ENCODE results near the gene MAP4. TPM values are rescaled to one million over a fixed set of nuclear protein-coding genes. Genes with fewer than 3 reads are reported as not detected.

The MAP4 gene
- total RNA-seq, 2 experiments from 2014 or later, result 75.9 to 78.2 TPM

DNA sequence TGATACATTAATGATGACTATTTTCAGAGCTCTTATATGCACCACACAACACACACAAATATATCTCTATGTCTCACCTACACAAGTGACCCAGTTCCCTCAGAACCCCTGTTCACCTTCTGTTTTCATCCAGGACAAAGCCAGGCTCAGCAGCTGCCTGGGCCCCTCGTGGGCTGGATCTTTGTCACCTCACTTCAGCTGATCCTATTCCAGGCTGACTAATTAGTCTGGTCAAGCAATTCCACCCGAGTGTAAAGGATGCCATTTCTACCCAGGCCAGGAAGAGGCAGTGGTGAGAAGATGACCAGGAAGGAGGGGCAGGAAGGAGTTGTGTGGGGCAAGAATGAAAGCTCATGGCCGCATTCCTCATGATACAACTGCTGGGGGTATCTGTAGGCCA lies 151.0 kb downstream of the MAP4 start:
- CTCF ChIA-PET, result interaction anchor here (0.6 to 0.9 kb wide), 2 partner anchors 286 to 287 kb away, joined by 3 read pairs; no protein-coding TSS in a partner anchor
- H3K27ac Mint-ChIP-seq, result no peak overlapping the region
- H3K9me3 Mint-ChIP-seq, result no peaks in the 10 kb centered on the region
- peaks cover 7% of the 10 kb centered on the region for H3K36me3 Mint-ChIP-seq (ENCODE audit: low read depth)
- no peaks in the 10 kb centered on the region for H3K27me3 Mint-ChIP-seq (ENCODE audit: low read depth)
- no peak overlapping the region for H3K4me3 Mint-ChIP-seq
- no peak for DNase-seq
- intact Hi-C loops (cut with micrococcal nuclease), result no loop called here
- no peaks in the 10 kb centered on the region for H3K4me1 Mint-ChIP-seq (ENCODE audit: low read depth)

DNA sequence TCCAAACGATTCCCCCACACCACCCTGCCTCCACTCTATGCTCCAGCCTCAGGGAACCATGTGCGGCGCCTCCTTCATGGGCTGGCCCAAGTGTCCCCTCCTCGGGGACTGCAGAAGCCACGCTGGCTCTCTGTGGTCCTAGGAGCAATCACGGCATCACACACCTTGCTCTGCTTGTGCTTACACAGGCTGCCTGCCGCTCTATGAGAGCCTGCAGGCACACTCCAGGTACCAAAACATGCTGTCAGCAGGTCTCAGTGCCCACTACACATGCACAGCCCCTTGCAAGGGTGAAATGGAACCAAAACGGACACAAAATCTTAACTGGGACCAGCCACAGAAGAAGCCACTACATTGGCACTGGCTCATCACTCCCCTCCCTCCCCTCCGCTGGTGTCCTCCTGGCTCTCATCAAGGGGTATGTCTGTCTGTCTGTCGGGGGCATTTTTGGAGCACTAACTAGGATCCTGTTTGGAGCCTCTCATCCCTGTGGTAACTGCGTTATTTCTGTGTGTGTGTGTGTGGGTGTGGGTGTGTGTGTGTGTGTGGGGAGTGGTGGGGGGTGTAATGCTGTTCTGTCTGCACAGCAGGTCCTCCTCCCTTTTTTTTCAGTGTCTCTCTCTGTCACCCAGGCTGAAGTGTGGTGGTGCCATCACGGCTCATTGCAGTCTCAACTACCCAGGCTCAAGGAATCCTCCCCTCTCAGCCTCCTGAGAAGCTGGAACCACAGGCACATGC lies 152.7 kb downstream of the MAP4 start:
- CTCF ChIA-PET, result no interaction called here
- H3K27me3 Mint-ChIP-seq (ENCODE audit: low read depth), result no peaks in the 10 kb centered on the region
- no peaks in the 10 kb centered on the region for H3K9me3 Mint-ChIP-seq
- no peak overlapping the region for H3K27ac Mint-ChIP-seq
- intact Hi-C loops (cut with micrococcal nuclease), result no loop called here
- peaks cover 1% of the 10 kb centered on the region for H3K36me3 Mint-ChIP-seq (ENCODE audit: low read depth)
- DNase-seq, result no peak
- H3K4me1 Mint-ChIP-seq (ENCODE audit: low read depth), result no peaks in the 10 kb centered on the region
- H3K4me3 Mint-ChIP-seq, result no peak overlapping the region

DNA sequence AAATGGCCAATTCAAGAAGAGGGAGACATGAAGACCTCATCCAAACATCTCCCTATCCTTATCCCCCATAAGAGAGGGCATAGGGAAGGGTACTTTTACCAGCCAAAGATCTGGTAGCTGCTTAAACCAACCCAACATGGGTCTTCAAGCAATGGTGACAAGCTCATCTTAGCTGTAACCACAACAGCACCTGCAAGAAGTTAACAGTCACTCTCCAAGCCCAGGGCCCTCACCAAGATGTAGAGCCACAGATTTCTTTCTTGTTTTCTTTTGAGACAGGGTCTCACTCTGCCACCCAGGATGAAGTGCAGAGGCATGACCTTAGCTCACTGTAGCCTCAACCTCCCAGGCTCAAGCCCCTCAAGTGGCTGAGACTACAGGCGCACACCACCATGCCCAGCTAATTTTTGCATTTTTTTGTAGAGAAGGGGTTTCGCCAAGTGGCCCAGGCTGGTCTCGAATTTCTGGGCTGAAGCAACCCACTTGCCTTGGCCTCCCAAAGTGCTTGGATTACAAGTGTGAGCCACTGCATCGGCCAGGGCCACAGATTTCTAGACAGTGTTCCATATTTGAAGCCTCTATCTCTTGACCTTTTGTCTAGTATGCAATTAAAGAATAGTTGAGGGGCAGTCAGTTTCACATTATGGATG lies 156.1 kb downstream of the MAP4 start:
- Mint-ChIP-seq H3K4me3 (no peak overlapping the region), H3K27me3 (ENCODE audit: low read depth) (no peaks in the 10 kb centered on the region), H3K4me1 (ENCODE audit: low read depth) (no peaks in the 10 kb centered on the region), H3K36me3 (ENCODE audit: low read depth) (no peaks in the 10 kb centered on the region), H3K27ac (no peak overlapping the region), H3K9me3 (no peaks in the 10 kb centered on the region)
- no peak for DNase-seq
- intact Hi-C loops (cut with micrococcal nuclease), result no loop called here
- CTCF ChIA-PET, result interaction anchor here (1.1 to 1.8 kb wide), 2 partner anchors 9 to 130 kb away, joined by 3 to 5 read pairs; no protein-coding TSS in a partner anchor

DNA sequence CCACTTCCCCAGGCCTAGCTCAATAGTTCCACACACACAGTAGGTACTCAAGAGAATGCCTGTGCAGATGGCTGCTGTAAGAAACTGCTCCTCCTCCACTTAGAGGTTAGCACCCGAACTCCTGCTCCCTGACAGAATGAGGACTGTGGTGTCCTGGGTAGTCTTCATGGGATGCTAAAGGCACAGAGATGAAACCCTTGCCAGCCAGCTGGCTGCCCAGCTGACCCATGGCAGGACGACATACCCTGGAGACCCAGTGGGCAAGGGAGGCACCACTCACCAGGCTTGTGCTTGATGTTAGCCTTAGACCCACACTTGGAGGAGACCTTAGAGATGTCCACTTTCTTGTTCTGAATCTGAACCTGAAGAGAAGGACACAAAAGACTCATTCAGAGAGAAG lies 159.1 kb downstream of the MAP4 start:
- no peaks in the 10 kb centered on the region for H3K27me3 Mint-ChIP-seq (ENCODE audit: low read depth)
- H3K36me3 Mint-ChIP-seq (ENCODE audit: low read depth), result no peaks in the 10 kb centered on the region
- no peak for DNase-seq
- no peaks in the 10 kb centered on the region for H3K9me3 Mint-ChIP-seq
- no peak overlapping the region for H3K4me3 Mint-ChIP-seq
- CTCF ChIA-PET, result no interaction called here
- intact Hi-C loops (cut with micrococcal nuclease), result no loop called here
- no peaks in the 10 kb centered on the region for H3K4me1 Mint-ChIP-seq (ENCODE audit: low read depth)
- no peak overlapping the region for H3K27ac Mint-ChIP-seq

DNA sequence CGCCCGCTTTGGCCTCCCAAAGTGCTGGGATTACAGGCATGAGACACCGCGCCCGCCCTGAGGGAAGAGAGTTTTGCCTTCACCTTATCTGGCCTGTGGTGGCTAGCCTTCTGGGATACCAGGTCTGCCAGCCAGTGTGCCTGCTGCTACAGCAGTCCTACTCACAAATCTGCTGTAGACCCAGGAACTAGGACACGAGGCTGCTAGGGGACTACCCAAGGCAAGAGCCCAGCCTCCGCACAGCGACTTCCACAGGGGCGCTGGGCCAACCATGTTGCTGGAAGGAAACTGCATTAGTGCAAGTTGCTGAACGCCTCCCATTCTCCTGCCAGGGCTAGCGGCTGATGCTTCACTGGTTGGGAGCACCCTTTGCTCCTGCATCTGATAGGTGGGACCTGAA lies 159.5 kb downstream of the MAP4 start:
- no peaks in the 10 kb centered on the region for H3K36me3 Mint-ChIP-seq (ENCODE audit: low read depth)
- no peak overlapping the region for H3K4me3 Mint-ChIP-seq
- no peaks in the 10 kb centered on the region for H3K9me3 Mint-ChIP-seq
- DNase-seq, result no peak
- no peaks in the 10 kb centered on the region for H3K4me1 Mint-ChIP-seq (ENCODE audit: low read depth)
- CTCF ChIA-PET, result no interaction called here
- intact Hi-C loops (cut with micrococcal nuclease), result no loop called here
- no peak overlapping the region for H3K27ac Mint-ChIP-seq
- no peaks in the 10 kb centered on the region for H3K27me3 Mint-ChIP-seq (ENCODE audit: low read depth)

DNA sequence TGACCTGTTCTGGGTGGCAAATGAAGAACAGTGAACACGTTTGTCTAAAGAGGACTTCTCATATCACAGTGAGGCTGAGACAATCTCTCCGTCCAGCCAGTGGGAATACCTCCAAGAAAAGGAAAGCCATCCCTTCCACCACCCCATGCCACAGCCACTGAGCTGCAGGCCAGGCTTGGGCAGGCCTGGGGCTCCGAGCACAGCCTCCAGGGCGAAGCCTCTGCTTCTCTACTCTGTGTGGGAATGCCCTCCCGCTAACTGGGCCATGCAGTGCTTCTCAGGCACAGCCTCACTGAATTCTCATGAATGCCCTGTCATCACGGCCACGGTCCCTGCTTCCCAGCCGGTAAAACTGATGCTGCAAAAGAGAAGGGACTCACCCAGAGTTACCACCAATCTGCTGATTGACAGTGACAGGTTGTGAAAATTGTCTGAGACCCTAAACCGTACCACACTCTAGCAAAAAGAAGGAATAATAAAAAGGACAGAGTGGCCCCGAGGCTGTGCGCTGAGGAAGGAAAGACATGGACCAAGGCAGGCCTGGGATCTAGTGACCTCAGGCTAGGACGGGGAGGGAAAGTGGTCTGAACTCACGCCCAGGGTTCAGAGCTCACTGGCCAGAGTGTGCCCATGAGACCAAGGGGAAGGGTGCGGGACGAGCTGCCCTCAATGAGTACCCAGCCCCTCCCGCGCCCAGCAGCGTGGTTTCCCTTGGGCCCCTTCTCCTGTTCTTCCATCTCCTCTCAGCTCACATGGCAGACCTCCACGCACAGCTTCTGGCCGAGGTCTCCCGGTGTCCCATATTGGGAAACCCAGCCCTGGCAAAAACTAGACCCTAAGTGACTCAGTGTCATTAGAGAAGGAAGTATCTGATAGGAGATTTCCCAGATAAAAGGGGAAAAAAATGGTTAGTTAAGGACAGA lies 160.5 kb downstream of the MAP4 start:
- Mint-ChIP-seq H3K27ac (no peak overlapping the region), H3K27me3 (ENCODE audit: low read depth) (no peaks in the 10 kb centered on the region), H3K4me3 (no peak overlapping the region), H3K36me3 (ENCODE audit: low read depth) (no peaks in the 10 kb centered on the region), H3K4me1 (ENCODE audit: low read depth) (no peaks in the 10 kb centered on the region), H3K9me3 (no peaks in the 10 kb centered on the region)
- CTCF ChIA-PET, result interaction anchor here (1.0 kb wide), 1 partner anchor 17 kb away, joined by 3 read pairs; no protein-coding TSS in a partner anchor
- no peak for DNase-seq
- intact Hi-C loops (cut with micrococcal nuclease), result no loop called here

DNA sequence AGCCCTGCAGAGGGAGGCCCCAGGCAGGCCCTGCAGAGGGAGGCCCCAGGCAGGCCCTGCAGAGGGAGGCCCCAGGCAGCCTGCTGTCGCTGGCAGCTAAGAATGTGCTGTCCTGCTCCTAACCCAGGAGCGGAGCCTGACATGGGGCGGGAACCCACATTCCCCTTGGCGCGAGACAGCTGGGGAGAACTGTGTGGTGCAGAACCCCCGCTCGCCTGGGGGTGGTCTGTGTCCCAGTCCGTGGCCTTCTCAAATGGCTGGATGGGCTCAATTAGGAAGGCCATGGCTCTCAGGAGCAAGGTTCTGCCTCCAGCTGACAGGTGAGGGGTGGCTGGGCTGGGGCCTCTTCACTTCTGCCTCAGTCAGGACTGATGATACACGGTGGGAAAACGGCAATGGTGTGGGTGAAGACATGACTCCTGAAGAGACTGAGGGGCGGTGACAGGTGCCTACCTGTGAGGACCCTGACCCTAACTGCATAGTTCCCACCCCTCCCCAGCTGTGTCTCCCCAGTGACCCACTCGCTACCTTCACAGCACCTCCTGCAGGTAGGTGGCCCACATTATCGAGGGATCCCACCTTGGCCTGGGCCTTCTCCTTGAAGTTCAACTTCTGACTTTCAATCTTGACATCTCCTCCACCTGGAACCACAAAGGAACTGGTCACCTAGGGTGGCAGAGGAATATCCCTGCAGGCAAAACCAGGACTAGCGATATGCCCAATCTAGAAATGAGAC lies 161.3 kb downstream of the MAP4 start:
- H3K4me3 Mint-ChIP-seq, result no peak overlapping the region
- no peaks in the 10 kb centered on the region for H3K36me3 Mint-ChIP-seq (ENCODE audit: low read depth)
- intact Hi-C loops (cut with micrococcal nuclease), result no loop called here
- CTCF ChIA-PET, result interaction anchor here (1.0 to 1.5 kb wide), 2 partner anchors 16 to 135 kb away, joined by 3 read pairs; no protein-coding TSS in a partner anchor
- H3K27ac Mint-ChIP-seq, result no peak overlapping the region
- H3K4me1 Mint-ChIP-seq (ENCODE audit: low read depth), result no peaks in the 10 kb centered on the region
- H3K27me3 Mint-ChIP-seq (ENCODE audit: low read depth), result no peaks in the 10 kb centered on the region
- no peaks in the 10 kb centered on the region for H3K9me3 Mint-ChIP-seq
- no peak for DNase-seq

DNA sequence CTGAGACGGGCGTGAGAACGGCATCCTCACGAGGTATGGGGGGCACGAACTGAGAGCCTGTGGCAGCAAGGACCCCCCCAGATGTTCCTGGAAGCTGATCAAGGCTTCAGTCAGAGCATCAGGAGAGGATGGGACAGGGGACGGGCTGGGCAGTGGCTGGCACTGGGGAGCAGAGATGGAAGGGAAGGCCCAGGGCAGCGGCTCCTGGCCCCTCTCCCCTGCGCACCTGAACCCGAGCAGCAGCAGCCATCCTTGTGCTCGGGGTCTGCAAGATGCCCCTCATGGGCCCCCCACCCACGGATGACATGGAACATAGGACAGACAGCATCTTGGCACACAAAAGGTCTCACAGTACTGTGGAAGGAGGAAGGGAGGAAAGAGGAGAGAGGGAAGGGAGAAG lies 161.9 kb downstream of the MAP4 start:
- Mint-ChIP-seq H3K36me3 (ENCODE audit: low read depth) (peaks cover under 1% of the 10 kb centered on the region), H3K9me3 (no peaks in the 10 kb centered on the region), H3K4me3 (no peak overlapping the region), H3K27ac (no peak overlapping the region), H3K4me1 (ENCODE audit: low read depth) (no peaks in the 10 kb centered on the region), H3K27me3 (ENCODE audit: low read depth) (no peaks in the 10 kb centered on the region)
- intact Hi-C loops (cut with micrococcal nuclease), result no loop called here
- CTCF ChIA-PET, result interaction anchor here (1.5 kb wide), 1 partner anchor 135 kb away, joined by 3 read pairs; no protein-coding TSS in a partner anchor
- no peak for DNase-seq

DNA sequence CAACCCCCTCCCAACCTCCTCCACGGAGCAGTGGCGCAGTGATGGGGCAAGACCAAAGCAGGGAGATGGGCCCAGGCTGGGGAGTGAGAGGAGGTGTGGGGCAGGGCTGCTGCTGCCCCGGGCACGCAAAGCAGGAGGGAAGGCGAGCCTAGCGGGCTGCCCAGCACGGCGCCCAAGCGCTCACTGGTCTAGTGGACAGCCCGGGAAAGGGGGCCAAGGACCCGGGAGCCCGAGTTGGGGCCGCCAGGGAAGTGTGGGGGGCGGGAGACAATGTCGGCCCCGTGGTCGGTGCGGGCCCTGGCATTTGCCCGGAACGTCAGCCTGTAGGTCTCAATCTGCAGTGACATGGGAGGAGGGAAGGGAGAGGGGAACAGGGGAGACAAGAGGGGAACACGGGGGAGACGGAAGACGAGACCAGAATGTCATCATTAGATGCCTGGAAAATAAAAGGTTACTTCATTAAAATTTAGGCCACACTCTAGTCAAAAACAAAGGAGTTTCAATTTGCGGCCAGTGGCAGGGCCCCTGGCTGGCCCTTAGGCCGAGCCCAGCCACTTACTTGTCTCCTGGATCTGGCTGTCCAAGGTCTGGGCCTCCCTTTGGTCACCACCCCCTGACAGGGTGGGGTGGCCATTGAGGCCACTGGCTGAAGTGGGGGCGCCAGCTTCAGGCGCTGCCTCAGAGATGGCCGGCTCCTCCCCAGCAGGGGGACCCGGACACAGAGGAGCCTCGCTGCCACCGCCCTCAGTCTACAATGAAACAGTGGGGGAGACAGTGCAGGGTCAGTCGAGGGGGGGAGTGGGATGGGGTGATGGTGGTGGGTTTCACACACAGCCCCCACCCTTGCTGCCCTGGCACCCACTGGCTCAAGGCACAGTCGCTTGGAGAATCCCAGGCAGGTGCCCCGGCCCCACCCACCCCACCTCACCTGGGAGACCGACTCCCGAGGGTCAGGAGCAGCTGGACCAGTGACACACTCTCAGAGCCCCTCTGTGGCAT lies 163.3 kb downstream of the MAP4 start:
- Mint-ChIP-seq H3K9me3 (no peaks in the 10 kb centered on the region), H3K27ac (no peak overlapping the region), H3K36me3 (ENCODE audit: low read depth) (peaks cover 8% of the 10 kb centered on the region), H3K4me3 (no peak overlapping the region), H3K27me3 (ENCODE audit: low read depth) (no peaks in the 10 kb centered on the region), H3K4me1 (ENCODE audit: low read depth) (no peaks in the 10 kb centered on the region)
- intact Hi-C loops (cut with micrococcal nuclease), result no loop called here
- no peak for DNase-seq
- CTCF ChIA-PET, result interaction anchor here (0.6 kb wide), 1 partner anchor 12 kb away, joined by 3 read pairs; no protein-coding TSS in a partner anchor

DNA sequence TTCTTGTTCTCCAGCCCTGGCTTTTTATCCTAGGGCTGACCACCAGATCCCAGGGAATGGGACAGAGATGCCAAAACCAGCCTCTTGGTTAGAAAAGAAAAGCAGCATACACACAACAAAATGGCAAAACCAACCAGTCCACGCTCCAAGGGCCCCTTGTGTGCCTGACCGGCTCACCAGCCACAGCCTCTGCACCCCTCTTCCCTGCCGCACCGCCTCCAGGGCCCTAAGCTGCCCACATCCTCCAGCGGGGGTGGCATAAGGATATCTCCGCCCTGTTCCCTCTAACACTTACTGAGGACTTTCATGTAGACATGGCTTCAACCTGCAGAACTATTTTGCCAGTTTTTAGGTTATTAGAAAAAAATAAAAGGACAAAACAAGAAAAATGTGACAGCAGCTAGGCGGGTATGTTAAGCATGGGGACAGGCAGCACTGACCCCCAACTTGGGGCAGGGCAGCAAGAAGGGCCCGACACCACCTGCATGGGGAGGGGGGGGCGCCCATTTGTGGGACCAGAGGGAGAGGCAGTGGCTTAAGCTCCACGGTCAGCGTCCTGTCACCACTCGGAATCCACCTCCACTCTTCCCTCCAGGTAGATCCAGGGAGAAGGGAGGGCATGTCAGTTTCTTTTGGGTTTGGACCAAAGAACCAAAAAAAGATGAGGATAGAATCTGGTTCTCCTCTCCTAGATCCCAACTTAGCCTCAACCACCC lies 164.2 kb downstream of the MAP4 start:
- H3K27me3 Mint-ChIP-seq (ENCODE audit: low read depth), result no peaks in the 10 kb centered on the region
- H3K4me3 Mint-ChIP-seq, result no peak overlapping the region
- intact Hi-C loops (cut with micrococcal nuclease), result no loop called here
- H3K9me3 Mint-ChIP-seq, result no peaks in the 10 kb centered on the region
- peaks cover 10% of the 10 kb centered on the region for H3K36me3 Mint-ChIP-seq (ENCODE audit: low read depth)
- no peak for DNase-seq
- H3K4me1 Mint-ChIP-seq (ENCODE audit: low read depth), result no peaks in the 10 kb centered on the region
- H3K27ac Mint-ChIP-seq, result no peak overlapping the region
- CTCF ChIA-PET, result no interaction called here

Measured in activated naive CD4-positive, alpha-beta T cell treated with anti-CD3 and anti-CD28 coated beads for 36 hours (primary cell).